ENCODE measurements around the gene OR2J2. TPM values are rescaled to one million over a fixed set of nuclear protein-coding genes. Genes with fewer than 3 reads are reported as not detected.

OR2J2 gene
- total and polyA plus RNA-seq, 2 of the 13 experiments (the other 11 are each of a cell fraction or from before 2014, with no cell fraction given): 0.36 TPM; not detected in 1

- no peak for TF ChIP-seq NFAT5 (CRISPR knock-in tag; IDR thresholded peaks at IDR 0.05)
- TF ChIP-seq RBM39 (IDR thresholded peaks at IDR 0.05; ENCODE audit: low read depth, low read length, poor library complexity, severe bottlenecking): no peak
- no peak for TF ChIP-seq JUN (CRISPR knock-in tag; IDR thresholded peaks at IDR 0.05)
- peak; percentile 55 for TF ChIP-seq RARA (CRISPR knock-in tag; IDR thresholded peaks at IDR 0.05)
- TF ChIP-seq ZNF629 (CRISPR knock-in tag; conservative IDR thresholded peaks at IDR 0.05): 0 out of 2 replicates have a peak, but pooled peaks have one; percentile 7
- TF ChIP-seq ZNF644 (CRISPR knock-in tag; IDR thresholded peaks at IDR 0.05; ENCODE audit: low read depth): peak; percentile 93
- no peak for TF ChIP-seq RERE (CRISPR knock-in tag; IDR thresholded peaks at IDR 0.05; ENCODE audit: low read depth)
- TF ChIP-seq ZNF138 (CRISPR knock-in tag; IDR thresholded peaks at IDR 0.05; ENCODE audit: low read depth): no peak
- TF ChIP-seq FOXO4 (CRISPR knock-in tag; conservative IDR thresholded peaks at IDR 0.05): no peak
- no peak for TF ChIP-seq PLSCR1 (CRISPR knock-in tag; IDR thresholded peaks at IDR 0.05; ENCODE audit: borderline replicate concordance)
- TF ChIP-seq HIC2 (CRISPR knock-in tag; IDR thresholded peaks at IDR 0.05; ENCODE audit: low read depth): no peak
- TF ChIP-seq GABPB1 (CRISPR knock-in tag; IDR thresholded peaks at IDR 0.05): no peak
- no peak for TF ChIP-seq PLRG1 (conservative IDR thresholded peaks at IDR 0.05)
- TF ChIP-seq ZNF619 (CRISPR knock-in tag; IDR thresholded peaks at IDR 0.05): no peak
- no peak for TF ChIP-seq ZNF83 (CRISPR knock-in tag; IDR thresholded peaks at IDR 0.05; ENCODE audit: borderline replicate concordance)
Measured at GRCh38 chr6:29216528-29216927, 45.8 kb downstream of the OR2J2 start (continued).
